OCI-LY7 (cell line): ENCODE results near the gene STMP1. TPM values are rescaled to one million over a fixed set of nuclear protein-coding genes. Genes with fewer than 3 reads are reported as not detected.
"Not testable (repeated sequence)": the region's sequence is repeated elsewhere in the genome, so short reads cannot be mapped to it uniquely, and the experiment has no call there.

Source experiments
- BruUV-seq: library from RNA; stranded (reverse); fragments of 400-500 nt; replicated peaks from 2 replicates; lab custom pipeline; 2021; lab: Mats Ljungman, UMichigan
- CTCF ChIA-PET: fragments of 300-600 bp; sonication (Branson Sonifier 250); formaldehyde crosslinking; loops from one replicate; lab custom pipeline; 2022; ENCODE audit warnings: antibody characterized with exemption; ENCODE audit not compliant: unreplicated experiment; lab: Charles Lee
- POLR2A ChIA-PET: fragments of 300-600 bp; sonication (Branson Sonifier 250); formaldehyde crosslinking; loops from one replicate; lab custom pipeline; 2022; ENCODE audit warnings: antibody characterized with exemption; lab: Charles Lee
- DNase-seq: peaks from one replicate; pipeline ENCODE4 v3.0.0-alpha.2; 2015; ENCODE audit warnings: low spot score
- H2AFZ ChIP-seq: fragments of 200-600 bp; sonication (generic), shearing (Covaris generic); 2 replicates; pipeline ENCODE4 v1.6.1; 2014; ENCODE audit warnings: mild to moderate bottlenecking, antibody characterized with exemption, low read length, moderate library complexity
- H3K27ac ChIP-seq: fragments of 200-600 bp; sonication (generic); 2 replicates; pipeline ENCODE4 v1.5.1; 2014; ENCODE audit warnings: mixed run types, low read depth, mild to moderate bottlenecking, moderate library complexity, low read length, inconsistent platforms; ENCODE audit not compliant: poor library complexity, severe bottlenecking
- H3K36me3 ChIP-seq: fragments of 200-600 bp; sonication (generic); 2 replicates; pipeline ENCODE4 v1.6.1; 2014; ENCODE audit warnings: mild to moderate bottlenecking, antibody characterized with exemption, low read length, moderate library complexity, mixed read lengths; ENCODE audit not compliant: insufficient read depth
- H3K4me1 ChIP-seq: fragments of 200-600 bp; sonication (generic); 2 replicates; pipeline ENCODE4 v1.5.1; 2014; ENCODE audit warnings: mild to moderate bottlenecking, low read length; ENCODE audit not compliant: insufficient read depth, poor library complexity, severe bottlenecking
- H3K4me2 ChIP-seq: fragments of 200-600 bp; sonication (generic); 2 replicates; pipeline ENCODE4 v1.6.1; 2014; ENCODE audit warnings: mild to moderate bottlenecking, low read length
- H3K4me3 ChIP-seq: fragments of 200-600 bp; sonication (generic); 2 replicates; pipeline ENCODE4 v1.5.1; 2014; ENCODE audit warnings: mild to moderate bottlenecking, low read depth, low read length; ENCODE audit not compliant: poor library complexity, severe bottlenecking
- H3K79me2 ChIP-seq: fragments of 200-600 bp; sonication (generic); 2 replicates; pipeline ENCODE4 v1.6.1; 2016; ENCODE audit warnings: low read depth, mild to moderate bottlenecking, low read length, moderate library complexity, mixed read lengths; ENCODE audit not compliant: insufficient read depth
- H3K9me2 ChIP-seq: fragments of 200-600 bp; sonication (generic); 2 replicates; pipeline ENCODE4 v1.6.1; 2016; ENCODE audit warnings: mild to moderate bottlenecking, low read length, mixed read lengths; ENCODE audit not compliant: insufficient read depth
- H3K9me3 ChIP-seq: fragments of 200-600 bp; sonication (generic); 2 replicates; pipeline ENCODE4 v1.6.1; 2014; ENCODE audit warnings: mild to moderate bottlenecking, mixed run types, low read length, mixed read lengths
- H4K20me1 ChIP-seq: fragments of 200-600 bp; sonication (generic); 2 replicates; pipeline ENCODE4 v1.6.1; 2014; ENCODE audit warnings: mild to moderate bottlenecking, antibody characterized with exemption, low read length, moderate library complexity, mixed read lengths; ENCODE audit not compliant: insufficient read depth
- EZH2phosphoT487 ChIP-seq: fragments of 200-600 bp; sonication (generic); IDR thresholded peaks from 2 replicates; pipeline ENCODE4 v1.6.1; 2018; ENCODE audit warnings: low read depth, borderline replicate concordance, mild to moderate bottlenecking, mixed run types, antibody characterized with exemption, low read length, moderate library complexity, mixed read lengths
- intact Hi-C: fragments of 100-400 bp; cut with micrococcal nuclease; formaldehyde crosslinking; loops from one replicate; pipeline ENCODE4 v1.10.0; 2022; ENCODE audit not compliant: unreplicated experiment
- total RNA-seq, 2 experiments: library from RNA; depleted of rRNA in 1 of 2; stranded (reverse); fragments of >200 nt in 1 of 2; shearing (Covaris generic) in 1 of 2; gene quantifications; 2 replicates each; pipeline ENCODE4 v1.2.3, GENCODE V29; 2014 to 2022
- TF ChIP-seq, protein P1 (sequence below): fragments of 200-600 bp; sonication (generic); conservative IDR thresholded peaks from 2 replicates; pipeline ENCODE4 v1.5.1; 2014; ENCODE audit warnings: mild to moderate bottlenecking, antibody characterized with exemption, low read length, moderate library complexity, mixed read lengths

The STMP1 gene
- total RNA-seq, 2 experiments from 2014 or later, result 7.4 to 24.4 TPM

DNA sequence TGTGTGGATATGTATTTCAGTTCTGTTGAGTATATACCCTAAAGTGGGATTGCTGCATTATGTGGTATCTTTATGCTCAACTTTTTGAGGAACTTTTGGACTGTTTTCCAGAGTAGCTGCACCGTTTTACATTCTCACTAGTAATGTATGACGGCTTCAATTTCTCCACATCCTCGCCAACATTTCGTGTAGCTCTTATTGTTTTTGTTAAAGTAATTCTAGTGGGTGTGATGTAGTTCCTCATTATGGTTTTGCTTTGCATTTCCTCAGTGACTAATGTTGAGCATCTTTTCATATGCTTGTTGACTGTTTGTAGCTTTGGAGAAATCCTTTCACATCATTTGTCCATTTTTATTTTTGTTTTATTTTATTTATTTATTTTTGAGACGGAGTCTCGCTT lies 4.5 kb downstream of the STMP1 start:
- Histone ChIP-seq H3K9me2 (no peaks in the 10 kb centered on the region), H2AFZ (no peak overlapping the region), H3K36me3 (peaks cover 25% of the 10 kb centered on the region), H3K4me1 (peaks cover 18% of the 10 kb centered on the region), H3K4me3 (no peak overlapping the region), H3K9me3 (peaks cover 16% of the 10 kb centered on the region), H4K20me1 (no peaks in the 10 kb centered on the region), H3K4me2 (no peak overlapping the region), H3K27ac (no peak overlapping the region), H3K79me2 (peaks cover 17% of the 10 kb centered on the region; the same call in 1 of the 2 replicates)
- DNase-seq, result no peak
- no peak for TF ChIP-seq EZH2phosphoT487
- no TSS peak for BruUV-seq
- intact Hi-C loops, result loop anchor here (10.0 kb wide), 1 partner anchor 682 kb away; the partner anchor contains the start of gene AGBL3
- CTCF ChIA-PET, result no interaction called here
- POLR2A ChIA-PET, result interaction anchor here (0.7 kb wide), 1 partner anchor 56 kb away, joined by 3 read pairs; no protein-coding TSS in a partner anchor

DNA sequence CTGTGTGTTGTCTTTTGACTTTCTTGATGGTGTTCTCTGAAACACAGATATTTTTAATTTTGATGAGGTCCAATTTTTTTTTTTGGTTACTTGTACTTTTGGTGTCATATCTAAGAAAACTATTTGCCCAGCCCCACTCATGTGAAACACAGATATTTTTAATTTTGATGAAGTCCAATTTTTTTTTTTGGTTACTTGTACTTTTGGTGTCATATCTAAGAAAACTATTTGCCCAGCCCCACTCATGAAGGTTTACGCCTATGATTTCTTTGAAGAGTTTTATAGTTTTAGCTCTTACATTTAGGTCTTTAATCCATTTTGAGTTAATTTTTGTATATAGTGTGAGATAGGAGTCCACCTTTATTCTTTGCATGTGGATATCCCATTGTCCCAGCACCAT lies 5.3 kb downstream of the STMP1 start:
- BruUV-seq, H2AFZ ChIP-seq, CTCF ChIA-PET, H3K4me2 ChIP-seq, H3K4me3 ChIP-seq, H3K9me2 ChIP-seq, H4K20me1 ChIP-seq, DNase-seq, H3K27ac ChIP-seq, POLR2A ChIA-PET: not testable (repeated sequence)
- H3K79me2 ChIP-seq, result peaks cover 16% of the 10 kb centered on the region; the same call in 1 of the 2 replicates
- peaks cover 16% of the 10 kb centered on the region for H3K9me3 ChIP-seq
- H3K4me1 ChIP-seq, result peaks cover 15% of the 10 kb centered on the region
- H3K36me3 ChIP-seq, result peaks cover 25% of the 10 kb centered on the region
- intact Hi-C loops, result loop anchor here (10.0 kb wide), 1 partner anchor 683 kb away; the partner anchor contains the start of gene AGBL3

DNA sequence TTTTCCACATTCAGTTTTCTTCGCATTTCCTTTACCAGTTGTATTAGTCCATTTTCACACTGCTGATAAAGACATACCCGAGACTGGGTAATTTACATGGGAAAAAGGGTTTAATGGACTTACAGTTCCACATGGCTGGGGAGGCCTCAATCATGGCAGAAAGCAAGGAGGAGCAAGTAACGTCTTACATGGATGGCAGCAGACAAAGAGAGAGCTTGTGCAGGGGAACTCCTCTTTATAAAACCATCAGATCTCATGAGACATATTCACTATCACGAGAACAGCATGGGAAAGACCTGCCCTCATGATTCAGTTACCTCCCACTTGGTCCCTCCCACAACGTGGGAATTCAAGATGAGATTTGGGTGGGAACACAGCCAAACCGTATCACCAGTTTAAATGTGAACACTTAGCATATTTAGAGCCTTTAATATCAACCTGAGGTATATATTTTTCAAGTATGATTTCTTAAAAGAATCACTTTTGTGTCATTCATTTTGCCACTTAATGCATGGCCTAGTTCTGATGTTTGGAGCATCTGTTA lies 6.6 kb downstream of the STMP1 start:
- POLR2A ChIA-PET, H3K9me2 ChIP-seq, CTCF ChIA-PET, H3K79me2 ChIP-seq, H4K20me1 ChIP-seq, H3K4me2 ChIP-seq, H3K4me1 ChIP-seq, H3K27ac ChIP-seq, DNase-seq, H3K4me3 ChIP-seq, BruUV-seq, H2AFZ ChIP-seq: not testable (repeated sequence)
- intact Hi-C loops, result loop anchor here (10.0 kb wide), 1 partner anchor 684 kb away; the partner anchor contains the start of gene AGBL3
- Histone ChIP-seq H3K9me3 (peaks cover 16% of the 10 kb centered on the region), H3K36me3 (peaks cover 25% of the 10 kb centered on the region)

DNA sequence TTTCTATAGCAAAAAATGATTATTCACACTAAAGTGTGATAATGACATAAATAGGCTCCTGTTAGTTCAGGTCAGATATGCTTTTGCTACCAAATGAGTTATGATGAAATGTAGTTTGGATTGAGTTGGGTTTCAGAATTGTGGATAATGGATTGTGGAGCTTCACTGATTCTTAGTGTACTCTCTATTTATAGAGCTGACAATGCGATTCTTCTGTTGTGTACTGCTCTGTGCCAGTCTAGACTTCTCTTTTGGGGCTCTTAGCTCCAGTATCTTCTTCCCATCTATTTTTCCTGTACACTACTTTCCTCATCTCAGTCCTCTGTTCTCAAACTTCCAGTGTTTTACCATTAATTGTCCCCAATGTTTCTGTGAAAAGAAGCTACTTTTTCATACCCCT lies 7.5 kb downstream of the STMP1 start:
- no peaks in the 10 kb centered on the region for H4K20me1 ChIP-seq
- no peak overlapping the region for H3K4me2 ChIP-seq
- H3K79me2 ChIP-seq, result no peaks in the 10 kb centered on the region
- no peaks in the 10 kb centered on the region for H3K4me1 ChIP-seq
- H3K4me3 ChIP-seq, result no peak overlapping the region
- no peak for DNase-seq
- ChIA-PET CTCF (no interaction called here), POLR2A (interaction anchor here (0.6 kb wide), 1 partner anchor 1847 kb away, joined by 3 read pairs; no protein-coding TSS in a partner anchor)
- no peaks in the 10 kb centered on the region for H3K9me2 ChIP-seq
- H3K27ac ChIP-seq, result no peak overlapping the region
- TF ChIP-seq EZH2phosphoT487, result no peak
- TF ChIP-seq, protein P1, sequence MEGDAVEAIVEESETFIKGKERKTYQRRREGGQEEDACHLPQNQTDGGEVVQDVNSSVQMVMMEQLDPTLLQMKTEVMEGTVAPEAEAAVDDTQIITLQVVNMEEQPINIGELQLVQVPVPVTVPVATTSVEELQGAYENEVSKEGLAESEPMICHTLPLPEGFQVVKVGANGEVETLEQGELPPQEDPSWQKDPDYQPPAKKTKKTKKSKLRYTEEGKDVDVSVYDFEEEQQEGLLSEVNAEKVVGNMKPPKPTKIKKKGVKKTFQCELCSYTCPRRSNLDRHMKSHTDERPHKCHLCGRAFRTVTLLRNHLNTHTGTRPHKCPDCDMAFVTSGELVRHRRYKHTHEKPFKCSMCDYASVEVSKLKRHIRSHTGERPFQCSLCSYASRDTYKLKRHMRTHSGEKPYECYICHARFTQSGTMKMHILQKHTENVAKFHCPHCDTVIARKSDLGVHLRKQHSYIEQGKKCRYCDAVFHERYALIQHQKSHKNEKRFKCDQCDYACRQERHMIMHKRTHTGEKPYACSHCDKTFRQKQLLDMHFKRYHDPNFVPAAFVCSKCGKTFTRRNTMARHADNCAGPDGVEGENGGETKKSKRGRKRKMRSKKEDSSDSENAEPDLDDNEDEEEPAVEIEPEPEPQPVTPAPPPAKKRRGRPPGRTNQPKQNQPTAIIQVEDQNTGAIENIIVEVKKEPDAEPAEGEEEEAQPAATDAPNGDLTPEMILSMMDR, result no peak
- no TSS peak for BruUV-seq
- no peak overlapping the region for H2AFZ ChIP-seq
- intact Hi-C loops, result loop anchor here (10.0 kb wide), 2 partner anchors 335 to 685 kb away; partner anchors contain the start of gene AGBL3
- peaks cover 33% of the 10 kb centered on the region for H3K36me3 ChIP-seq
- peaks cover 16% of the 10 kb centered on the region for H3K9me3 ChIP-seq
